NB4 (cell line): Measurements from ENCODE around the gene PTPRN.

Source experiments
- DNase-seq: peaks from one replicate; pipeline ENCODE4 v3.0.0; 2010; ENCODE audit warnings: low read depth
- H3K4me3 ChIP-seq: one replicate; pipeline ENCODE4 v1.5.1; 2011; ENCODE audit warnings: mild to moderate bottlenecking, low read depth, low read length, moderate library complexity
- CTCF ChIP-seq: IDR thresholded peaks from one replicate; pipeline ENCODE4 v1.5.1; 2012; ENCODE audit warnings: low read depth, low read length
- MAX ChIP-seq: IDR thresholded peaks from 2 replicates; pipeline ENCODE4 v1.6.1; 2011; ENCODE audit warnings: low read depth, low read length
- MYC ChIP-seq: IDR thresholded peaks from 2 replicates; pipeline ENCODE4 v1.6.1; 2011; ENCODE audit warnings: low read depth, low read length
- POLR2A ChIP-seq: IDR thresholded peaks from 2 replicates; pipeline ENCODE4 v1.6.1; 2011; ENCODE audit warnings: mild to moderate bottlenecking; ENCODE audit not compliant: insufficient read length; ENCODE audit errors: extremely low read depth

The PTPRN gene

GRCh38 chr2:219286436-219287115 is 22.6 kb downstream of the PTPRN start:
- no peak for DNase-seq
- H3K4me3 ChIP-seq = no peak overlapping the region

GRCh38 chr2:219285894-219286425 is 23.2 kb downstream of the PTPRN start:
- no peak overlapping the region for H3K4me3 ChIP-seq
- DNase-seq = no peak
- TF ChIP-seq MAX (no peak), CTCF (no peak), POLR2A (no peak), MYC (no peak)

More at GRCh38 chr2:219286436-219287115, 22.6 kb downstream of the PTPRN start:
- no peak for TF ChIP-seq MAX
- TF ChIP-seq MYC = no peak
- TF ChIP-seq POLR2A = no peak
- TF ChIP-seq CTCF = no peak

- TF ChIP-seq MYC = no peak
- TF ChIP-seq CTCF = no peak
Measured at GRCh38 chr2:219285373-219285735, 23.8 kb downstream of the PTPRN start.

GRCh38 chr2:219284501-219285372 is 24.5 kb downstream of the PTPRN start:
- DNase-seq = no peak
- no peak overlapping the region for H3K4me3 ChIP-seq
- TF ChIP-seq MYC (no peak), POLR2A (no peak), CTCF (no peak), MAX (no peak)

More at GRCh38 chr2:219285373-219285735, 23.8 kb downstream of the PTPRN start:
- no peak for DNase-seq
- H3K4me3 ChIP-seq = no peak overlapping the region

- H3K4me3 ChIP-seq = no peak overlapping the region
- TF ChIP-seq MAX = no peak
- TF ChIP-seq MYC = no peak
- no peak for TF ChIP-seq POLR2A
- TF ChIP-seq CTCF = no peak
- no peak for DNase-seq
Measured at GRCh38 chr2:219282943-219283581, 26.1 kb downstream of the PTPRN start.
